Ascending aorta (tissue), 2 donors: ENCODE measurements around the gene PSMB10. TPM values are rescaled to one million over a fixed set of nuclear protein-coding genes. Genes with fewer than 3 reads are reported as not detected.
A peak's percentile ranks its signal among the peaks of the same experiment; 100 is the strongest.

Experiments
- DNase-seq, 2 donors: peaks; one replicate each; pipeline ENCODE4 v3.0.0-alpha.2; 2019; ENCODE audit warnings: low spot score in 2 of 2
- H3K27ac ChIP-seq, 2 donors: fragments of 200-600 bp; sonication (generic); one replicate each; pipeline ENCODE4 v1.5.1; 2016 to 2017; ENCODE audit warnings: mild to moderate bottlenecking in 1 of 2
- H3K27me3 ChIP-seq: fragments of 200-600 bp; sonication (generic); one replicate; pipeline ENCODE4 v1.5.1; 2017
- H3K36me3 ChIP-seq, 2 donors: fragments of 200-600 bp; sonication (generic); one replicate each; pipeline ENCODE4 v1.5.1; 2016
- H3K4me1 ChIP-seq, 2 donors: fragments of 200-600 bp; sonication (generic); one replicate each; pipeline ENCODE4 v1.5.1; 2016 to 2017; ENCODE audit warnings: mild to moderate bottlenecking in 1 of 2
- H3K4me3 ChIP-seq, 2 donors: fragments of 200-600 bp; sonication (generic); one replicate each; pipeline ENCODE4 v1.5.1; 2016 to 2017; ENCODE audit warnings: mild to moderate bottlenecking in 1 of 2
- H3K9me3 ChIP-seq, 2 donors: fragments of 200-600 bp; sonication (generic); one replicate each; pipeline ENCODE4 v1.5.1; 2016
- intact Hi-C: fragments of 100-400 bp; cut with DNase I; formaldehyde crosslinking; loops from one replicate; pipeline ENCODE4 v1.15.1; 2023
- total RNA-seq: library from RNA; depleted of rRNA; stranded (reverse); fragments of >200 nt; gene quantifications from one replicate; pipeline ENCODE4 v1.1.0, GENCODE V29; 2016
- TF ChIP-seq, protein P1 (sequence below), 3 experiments: fragments of 200-600 bp in 2 of 3; fragments of 450-650 bp in 1 of 3; sonication (generic) in 2 of 3; IDR thresholded peaks; one replicate each; pipeline ENCODE4 v1.5.1; 2016 to 2019; ENCODE audit warnings: antibody characterized with exemption in 3 of 3, mild to moderate bottlenecking in 1 of 3, moderate library complexity in 1 of 3

Gene PSMB10
- total RNA-seq, 1 donor from 2014 or later, result 13.9 TPM

DNA sequence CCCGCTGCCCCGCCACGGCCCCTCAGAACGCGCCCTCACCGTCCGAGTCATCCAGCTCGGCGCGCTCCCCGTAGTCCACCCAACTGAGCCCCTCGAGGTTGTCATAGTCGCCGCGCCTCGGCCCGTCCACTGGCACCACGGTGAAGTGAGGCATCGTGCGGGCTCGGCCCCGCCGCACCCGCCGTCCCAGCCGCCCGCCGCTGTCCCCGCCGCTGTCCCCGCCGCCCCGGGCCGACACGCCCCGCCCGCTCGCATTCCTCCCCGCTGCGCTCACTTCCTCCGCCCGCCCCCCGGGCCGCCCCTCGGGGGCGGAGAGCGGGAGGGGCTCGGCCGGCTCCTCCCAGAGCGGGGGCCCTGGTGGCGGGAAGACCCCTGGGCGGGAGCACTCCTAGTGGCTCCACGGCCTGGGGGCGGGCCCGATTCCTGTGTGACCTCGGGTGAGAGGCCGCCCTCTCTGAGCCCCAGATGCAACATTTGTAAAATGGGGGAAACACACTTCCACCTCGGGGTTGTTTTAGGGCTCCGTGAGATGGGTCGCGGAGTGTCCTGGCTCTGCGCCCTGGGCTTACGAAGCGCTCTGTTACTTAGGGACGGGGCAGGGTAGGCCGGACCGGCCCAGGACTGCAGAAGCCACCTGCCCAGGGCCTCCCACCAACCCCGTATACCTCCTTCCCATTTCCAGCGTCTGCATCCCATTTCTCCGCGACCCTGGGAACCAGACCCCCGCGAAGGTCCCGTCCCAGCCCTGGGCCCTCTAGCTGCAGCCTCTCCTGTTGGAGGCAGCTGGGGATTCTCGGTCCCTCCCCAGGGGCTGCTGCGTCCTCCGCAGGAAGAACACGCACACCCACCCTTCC, 32.0 kb upstream of the PSMB10 start, which contains the start of gene SLC12A4:
Gene SLC12A4 (minus strand): TSS at position 238 of the 854 bp plus-strand sequence. CDS start 84 bp downstream, at position 154.
- H3K4me1 ChIP-seq, result peaks cover 11 to 39% of the 10 kb centered on the region in 2 donors
- TF ChIP-seq, protein P1, sequence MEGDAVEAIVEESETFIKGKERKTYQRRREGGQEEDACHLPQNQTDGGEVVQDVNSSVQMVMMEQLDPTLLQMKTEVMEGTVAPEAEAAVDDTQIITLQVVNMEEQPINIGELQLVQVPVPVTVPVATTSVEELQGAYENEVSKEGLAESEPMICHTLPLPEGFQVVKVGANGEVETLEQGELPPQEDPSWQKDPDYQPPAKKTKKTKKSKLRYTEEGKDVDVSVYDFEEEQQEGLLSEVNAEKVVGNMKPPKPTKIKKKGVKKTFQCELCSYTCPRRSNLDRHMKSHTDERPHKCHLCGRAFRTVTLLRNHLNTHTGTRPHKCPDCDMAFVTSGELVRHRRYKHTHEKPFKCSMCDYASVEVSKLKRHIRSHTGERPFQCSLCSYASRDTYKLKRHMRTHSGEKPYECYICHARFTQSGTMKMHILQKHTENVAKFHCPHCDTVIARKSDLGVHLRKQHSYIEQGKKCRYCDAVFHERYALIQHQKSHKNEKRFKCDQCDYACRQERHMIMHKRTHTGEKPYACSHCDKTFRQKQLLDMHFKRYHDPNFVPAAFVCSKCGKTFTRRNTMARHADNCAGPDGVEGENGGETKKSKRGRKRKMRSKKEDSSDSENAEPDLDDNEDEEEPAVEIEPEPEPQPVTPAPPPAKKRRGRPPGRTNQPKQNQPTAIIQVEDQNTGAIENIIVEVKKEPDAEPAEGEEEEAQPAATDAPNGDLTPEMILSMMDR (IDR thresholded peaks at IDR 0.05), result no peak
- peak within 1 kb of the TSS; percentile 94 to 98 for H3K27ac ChIP-seq
- no peaks in the 10 kb centered on the region for H3K9me3 ChIP-seq
- peak; percentile 54 to 94 for DNase-seq
- H3K36me3 ChIP-seq, result no peaks in the 10 kb centered on the region
- intact Hi-C loops, result loop anchor here (1.0 to 10.0 kb wide), 5 partner anchors 24 to 444 kb away; partner anchors contain the start of genes DDX28, DUS2, ESRP2 and PSMB10
- H3K4me3 ChIP-seq, result peak within 1 kb of the TSS; percentile 79 to 83
- H3K27me3 ChIP-seq, result no peaks in the 10 kb centered on the region

DNA sequence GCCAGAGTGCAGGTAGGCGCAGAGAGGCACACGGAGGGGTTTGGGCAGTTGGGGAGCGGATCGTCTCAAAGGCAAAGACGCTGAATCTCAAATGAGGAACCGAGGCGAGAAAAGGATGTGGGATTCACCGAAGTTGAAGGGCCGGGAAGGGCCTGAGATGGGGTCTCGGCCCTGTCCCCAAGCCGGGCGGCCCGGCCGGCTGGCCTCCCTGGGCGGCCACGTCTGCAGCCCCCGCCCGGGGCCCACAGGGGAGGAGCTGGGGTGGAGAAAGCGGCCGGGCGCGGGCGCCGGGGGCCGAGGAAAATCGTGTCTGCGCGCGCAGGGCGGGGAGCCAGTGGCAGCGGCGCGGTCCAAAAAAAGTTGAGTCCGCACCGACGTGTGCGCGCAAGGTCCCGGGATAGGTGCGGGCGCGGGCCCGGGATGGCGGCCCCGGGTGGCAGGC, 31.3 kb upstream of the PSMB10 start:
- H3K27ac ChIP-seq, result peak overlapping the region; percentile 94 to 98
- intact Hi-C loops, result loop anchor here (1.0 to 10.0 kb wide), 5 partner anchors 25 to 443 kb away; partner anchors contain the start of genes DDX28, DUS2, ESRP2 and PSMB10
- peak overlapping the region; percentile 79 to 83 for H3K4me3 ChIP-seq
- no peaks in the 10 kb centered on the region for H3K27me3 ChIP-seq
- TF ChIP-seq, protein P1 (IDR thresholded peaks at IDR 0.05), result no peak
- peaks cover 5% of the 10 kb centered on the region in 2 donors for H3K36me3 ChIP-seq
- peak in 1 of 2 donors; percentile 76 for DNase-seq
- H3K4me1 ChIP-seq, result peaks cover 11 to 45% of the 10 kb centered on the region in 2 donors
- no peaks in the 10 kb centered on the region for H3K9me3 ChIP-seq

DNA sequence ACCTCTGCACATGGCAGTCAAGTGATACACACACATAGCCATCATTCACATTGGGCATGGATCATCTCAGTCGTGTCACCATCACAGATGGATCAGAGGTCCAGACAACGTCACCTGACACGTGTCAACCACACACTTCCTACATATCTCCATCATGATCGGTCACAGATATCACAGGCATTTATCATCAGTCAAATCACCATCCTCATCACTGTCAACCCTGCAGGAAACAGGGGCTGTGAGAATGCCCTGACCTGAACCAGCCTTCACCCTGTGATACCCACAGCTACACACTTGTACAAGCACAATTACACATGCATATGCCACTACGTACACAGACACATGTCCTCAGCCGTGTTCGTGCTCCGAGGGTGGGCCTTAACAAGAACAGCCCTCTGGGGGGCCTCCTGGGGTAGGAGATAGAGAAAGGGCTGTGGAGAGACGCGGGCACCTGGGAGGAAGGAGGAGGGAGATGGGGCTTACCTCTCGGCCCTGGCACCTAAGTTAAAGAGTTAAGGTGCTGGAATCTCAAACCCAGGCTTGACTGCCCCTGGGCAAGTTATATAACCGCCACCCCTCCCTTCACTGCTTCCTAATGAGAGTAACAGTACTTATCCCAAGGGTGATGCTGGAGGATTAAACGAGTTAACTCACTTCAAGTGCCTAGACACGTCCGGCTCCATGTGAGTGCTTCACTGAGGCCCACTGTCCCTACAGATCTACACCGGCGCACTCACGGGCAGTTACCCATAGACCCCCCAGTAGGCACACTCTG, 30.7 kb upstream of the PSMB10 start:
- Histone ChIP-seq H3K36me3 (peaks cover 11% of the 10 kb centered on the region in 2 donors), H3K4me3 (peak overlapping the region; percentile 79 to 83), H3K27me3 (no peaks in the 10 kb centered on the region), H3K27ac (peak overlapping the region; percentile 94 to 98), H3K4me1 (peaks cover 11 to 46% of the 10 kb centered on the region in 2 donors), H3K9me3 (no peaks in the 10 kb centered on the region)
- intact Hi-C loops, result loop anchor here (10.0 kb wide), 2 partner anchors 267 to 443 kb away; partner anchors contain the start of genes ESRP2 and RIPOR1
- DNase-seq, result no peak
- TF ChIP-seq, protein P1 (IDR thresholded peaks at IDR 0.05), result no peak

DNA sequence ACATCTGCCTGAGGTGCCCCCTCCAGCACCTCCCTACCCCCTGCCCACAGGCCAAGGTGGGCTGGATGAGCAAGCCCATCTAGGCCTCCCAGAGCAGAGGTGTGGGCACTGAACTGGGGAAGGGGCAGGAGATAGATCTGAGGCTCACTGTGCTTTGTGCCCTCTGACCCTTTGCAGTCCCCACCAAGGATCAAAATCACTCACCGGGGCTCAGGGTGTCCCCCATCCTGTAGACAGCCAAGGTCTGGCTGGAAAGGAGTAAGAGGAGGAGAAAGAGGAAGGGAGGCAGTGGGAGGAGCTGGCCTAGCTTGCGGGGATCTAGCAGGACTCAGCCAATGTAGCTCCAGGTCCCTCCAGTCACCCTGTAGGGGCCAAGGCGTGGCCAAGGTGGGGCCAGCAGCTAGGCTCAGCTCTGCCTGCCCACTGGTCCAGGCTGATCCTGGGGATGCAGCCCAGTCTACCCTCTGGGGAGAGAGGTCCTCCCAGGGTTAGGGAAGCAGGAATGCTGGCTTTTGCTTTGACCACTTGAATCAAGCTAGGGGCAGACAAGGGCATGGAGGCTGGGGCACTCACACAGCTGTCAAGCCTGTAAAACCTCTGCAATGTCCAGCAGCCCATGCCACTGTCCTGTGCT, 30.0 kb upstream of the PSMB10 start:
- Histone ChIP-seq H3K27me3 (no peaks in the 10 kb centered on the region), H3K9me3 (no peaks in the 10 kb centered on the region), H3K27ac (peak overlapping the region; percentile 94 to 98), H3K36me3 (peaks cover 18% of the 10 kb centered on the region in 2 donors), H3K4me1 (peaks cover 11 to 49% of the 10 kb centered on the region in 2 donors), H3K4me3 (peak overlapping the region; percentile 79 to 83)
- intact Hi-C loops, result loop anchor here (10.0 kb wide), 2 partner anchors 268 to 442 kb away; partner anchors contain the start of genes ESRP2 and RIPOR1
- TF ChIP-seq, protein P1 (IDR thresholded peaks at IDR 0.05), result no peak
- peak in 1 of 2 donors; percentile 78 for DNase-seq
